Loucy (cell line): ENCODE measurements around the gene INVS.
"Not testable (repeated sequence)": the region's sequence is repeated elsewhere in the genome, so short reads cannot be mapped to it uniquely, and the experiment has no call there.

Experiments used
- H2AFZ ChIP-seq: fragments of 200-600 bp; sonication (generic); 2 replicates; pipeline ENCODE4 v1.6.0; 2016; ENCODE audit warnings: antibody characterized with exemption, mild to moderate bottlenecking, low read length, moderate library complexity
- H3F3A ChIP-seq: fragments of 200-600 bp; 2 replicates; pipeline ENCODE4 v1.6.0; 2016; ENCODE audit warnings: antibody characterized with exemption, low read depth, mild to moderate bottlenecking
- H3K27me3 ChIP-seq: fragments of 200-600 bp; sonication (generic); 2 replicates; pipeline ENCODE4 v1.6.1; 2014; ENCODE audit warnings: low read length, mild to moderate bottlenecking; ENCODE audit not compliant: insufficient read depth, poor library complexity, severe bottlenecking
- H3K36me3 ChIP-seq: fragments of 200-600 bp; sonication (generic); 2 replicates; pipeline ENCODE4 v1.6.1; 2016; ENCODE audit warnings: low read length; ENCODE audit not compliant: insufficient read depth
- H3K4me1 ChIP-seq: fragments of 200-600 bp; sonication (generic); 2 replicates; pipeline ENCODE4 v1.5.1; 2014; ENCODE audit warnings: low read length, mild to moderate bottlenecking; ENCODE audit not compliant: insufficient read depth, poor library complexity, severe bottlenecking
- H3K4me2 ChIP-seq: fragments of 200-600 bp; sonication (generic); 2 replicates; pipeline ENCODE4 v1.6.0; 2014; ENCODE audit warnings: antibody characterized with exemption, low read length, low read depth, mild to moderate bottlenecking; ENCODE audit not compliant: poor library complexity, severe bottlenecking
- H3K4me3 ChIP-seq: fragments of 200-600 bp; sonication (generic); 2 replicates; pipeline ENCODE4 v1.5.1; 2014; ENCODE audit warnings: low read length, mild to moderate bottlenecking, mixed read lengths; ENCODE audit not compliant: poor library complexity, severe bottlenecking
- H3K79me2 ChIP-seq: fragments of 200-600 bp; sonication (generic); 2 replicates; pipeline ENCODE4 v1.6.1; 2014; ENCODE audit warnings: low read length; ENCODE audit not compliant: insufficient read depth
- H3K9ac ChIP-seq: fragments of 200-600 bp; sonication (generic); 2 replicates; pipeline ENCODE4 v1.6.0; 2014; ENCODE audit warnings: mild to moderate bottlenecking, low read depth, low read length, moderate library complexity; ENCODE audit not compliant: poor library complexity, severe bottlenecking
- H3K9me2 ChIP-seq: fragments of 200-600 bp; sonication (generic); replicated peaks from 2 replicates; pipeline ENCODE4 v1.6.1; 2016; ENCODE audit warnings: low read depth, low read length, mixed read lengths
- H3K9me3 ChIP-seq: fragments of 200-600 bp; sonication (generic); 2 replicates; pipeline ENCODE4 v1.6.1; 2014; ENCODE audit warnings: mild to moderate bottlenecking, antibody characterized with exemption, low read length, low read depth; ENCODE audit not compliant: insufficient read depth
- H4K20me1 ChIP-seq: fragments of 200-600 bp; sonication (generic); 2 replicates; pipeline ENCODE4 v1.6.0; 2014; ENCODE audit warnings: antibody characterized with exemption, low read length, mild to moderate bottlenecking; ENCODE audit not compliant: insufficient read depth, poor library complexity, severe bottlenecking
- EZH2phosphoT487 ChIP-seq: fragments of 200-600 bp; IDR thresholded peaks from 2 replicates; pipeline ENCODE4 v1.6.1; 2018; ENCODE audit warnings: antibody characterized with exemption, mild to moderate bottlenecking, moderate library complexity, borderline replicate concordance
- TF ChIP-seq, protein P1 (sequence below): fragments of 200-600 bp; sonication (generic); conservative IDR thresholded peaks from 2 replicates; pipeline ENCODE4 v1.5.1; 2014; ENCODE audit warnings: mild to moderate bottlenecking, antibody characterized with exemption, low read length

The INVS gene

DNA sequence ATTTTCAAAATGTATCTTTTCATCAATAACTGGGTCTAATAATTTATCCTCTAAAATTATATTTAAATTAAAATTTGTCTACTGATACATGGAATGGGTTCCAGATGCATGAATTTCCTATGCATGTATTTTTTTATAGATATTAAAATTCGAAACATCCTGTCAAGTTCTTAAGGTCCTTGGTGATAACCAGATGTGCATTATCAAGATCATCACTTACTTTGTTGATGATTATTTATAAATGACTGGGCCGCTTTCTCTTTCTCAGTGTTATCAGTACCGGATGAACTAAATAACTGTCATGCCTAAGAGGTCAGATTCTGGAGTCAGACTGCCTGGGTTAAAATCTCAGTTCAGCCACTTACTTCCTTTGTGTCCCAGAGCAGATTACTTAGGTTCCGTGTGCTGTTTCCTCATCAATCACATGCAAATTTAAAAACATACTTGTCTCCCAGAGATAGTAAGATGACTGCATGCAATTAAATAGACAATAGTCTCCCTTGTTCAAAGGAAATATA lies 129.4 kb downstream of the INVS start:
- no peak overlapping the region for H3K9ac ChIP-seq
- H3F3A ChIP-seq, result no peaks in the 10 kb centered on the region
- H3K79me2 ChIP-seq, result no peaks in the 10 kb centered on the region
- no peaks in the 10 kb centered on the region for H3K9me2 ChIP-seq
- no peak overlapping the region for H3K4me2 ChIP-seq
- no peaks in the 10 kb centered on the region for H4K20me1 ChIP-seq
- TF ChIP-seq, protein P1, sequence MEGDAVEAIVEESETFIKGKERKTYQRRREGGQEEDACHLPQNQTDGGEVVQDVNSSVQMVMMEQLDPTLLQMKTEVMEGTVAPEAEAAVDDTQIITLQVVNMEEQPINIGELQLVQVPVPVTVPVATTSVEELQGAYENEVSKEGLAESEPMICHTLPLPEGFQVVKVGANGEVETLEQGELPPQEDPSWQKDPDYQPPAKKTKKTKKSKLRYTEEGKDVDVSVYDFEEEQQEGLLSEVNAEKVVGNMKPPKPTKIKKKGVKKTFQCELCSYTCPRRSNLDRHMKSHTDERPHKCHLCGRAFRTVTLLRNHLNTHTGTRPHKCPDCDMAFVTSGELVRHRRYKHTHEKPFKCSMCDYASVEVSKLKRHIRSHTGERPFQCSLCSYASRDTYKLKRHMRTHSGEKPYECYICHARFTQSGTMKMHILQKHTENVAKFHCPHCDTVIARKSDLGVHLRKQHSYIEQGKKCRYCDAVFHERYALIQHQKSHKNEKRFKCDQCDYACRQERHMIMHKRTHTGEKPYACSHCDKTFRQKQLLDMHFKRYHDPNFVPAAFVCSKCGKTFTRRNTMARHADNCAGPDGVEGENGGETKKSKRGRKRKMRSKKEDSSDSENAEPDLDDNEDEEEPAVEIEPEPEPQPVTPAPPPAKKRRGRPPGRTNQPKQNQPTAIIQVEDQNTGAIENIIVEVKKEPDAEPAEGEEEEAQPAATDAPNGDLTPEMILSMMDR, result no peak
- TF ChIP-seq EZH2phosphoT487, result no peak
- no peak overlapping the region for H3K4me3 ChIP-seq
- no peaks in the 10 kb centered on the region for H3K27me3 ChIP-seq
- peaks cover 14% of the 10 kb centered on the region for H3K36me3 ChIP-seq
- H3K4me1 ChIP-seq, result no peaks in the 10 kb centered on the region
- no peak overlapping the region for H2AFZ ChIP-seq
- H3K9me3 ChIP-seq, result no peaks in the 10 kb centered on the region

DNA sequence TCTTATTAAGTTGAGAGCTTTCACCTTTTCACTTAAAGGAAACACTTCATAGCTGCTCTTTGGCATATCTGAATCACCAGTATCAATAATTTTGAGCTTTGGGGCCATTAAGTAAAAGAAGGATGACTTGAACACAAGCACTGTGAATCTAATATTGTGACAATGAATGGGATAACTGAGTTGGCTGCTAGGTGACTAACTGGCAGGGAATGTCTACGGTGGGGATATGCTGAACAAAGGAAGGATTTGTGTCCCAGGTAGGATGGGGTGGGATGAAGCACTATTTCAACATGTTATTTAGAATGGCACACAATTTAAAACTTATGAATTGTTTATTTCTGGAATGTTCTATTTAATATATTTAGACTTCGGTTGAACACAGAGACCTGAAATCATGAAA lies 130.1 kb downstream of the INVS start:
- Histone ChIP-seq H3K4me3 (no peak overlapping the region), H3K79me2 (no peaks in the 10 kb centered on the region), H3K9me2 (no peaks in the 10 kb centered on the region), H3F3A (no peaks in the 10 kb centered on the region), H3K9me3 (no peaks in the 10 kb centered on the region), H3K9ac (no peak overlapping the region), H2AFZ (no peak overlapping the region), H3K36me3 (peaks cover 14% of the 10 kb centered on the region), H3K27me3 (no peaks in the 10 kb centered on the region), H3K4me2 (no peak overlapping the region), H4K20me1 (no peaks in the 10 kb centered on the region), H3K4me1 (no peaks in the 10 kb centered on the region)
- TF ChIP-seq, protein P1, result no peak
- no peak for TF ChIP-seq EZH2phosphoT487

DNA sequence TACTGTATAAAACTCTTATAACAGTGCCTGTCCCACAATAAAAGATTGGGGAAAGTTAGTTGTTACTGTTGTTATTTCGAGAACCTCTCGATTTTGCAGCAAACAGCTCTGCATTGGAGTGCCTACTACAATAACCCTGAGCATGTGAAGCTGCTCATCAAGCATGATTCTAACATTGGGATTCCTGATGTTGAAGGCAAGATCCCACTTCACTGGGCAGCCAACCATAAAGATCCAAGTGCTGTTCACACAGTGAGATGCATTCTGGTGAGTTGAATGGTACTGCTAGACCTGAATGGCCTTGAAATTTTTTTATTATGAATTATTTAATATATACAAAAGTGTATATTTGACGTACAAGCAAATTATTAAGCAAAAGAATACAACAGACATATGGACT lies 130.5 kb downstream of the INVS start:
- no peaks in the 10 kb centered on the region for H3F3A ChIP-seq
- no peaks in the 10 kb centered on the region for H4K20me1 ChIP-seq
- no peaks in the 10 kb centered on the region for H3K9me3 ChIP-seq
- peaks cover 14% of the 10 kb centered on the region for H3K36me3 ChIP-seq
- no peak overlapping the region for H3K4me3 ChIP-seq
- no peaks in the 10 kb centered on the region for H3K79me2 ChIP-seq
- no peak overlapping the region for H3K9ac ChIP-seq
- no peaks in the 10 kb centered on the region for H3K4me1 ChIP-seq
- no peak overlapping the region for H3K4me2 ChIP-seq
- no peak overlapping the region for H2AFZ ChIP-seq
- H3K27me3 ChIP-seq, result no peaks in the 10 kb centered on the region
- no peaks in the 10 kb centered on the region for H3K9me2 ChIP-seq
- TF ChIP-seq, protein P1, result no peak
- TF ChIP-seq EZH2phosphoT487, result no peak

DNA sequence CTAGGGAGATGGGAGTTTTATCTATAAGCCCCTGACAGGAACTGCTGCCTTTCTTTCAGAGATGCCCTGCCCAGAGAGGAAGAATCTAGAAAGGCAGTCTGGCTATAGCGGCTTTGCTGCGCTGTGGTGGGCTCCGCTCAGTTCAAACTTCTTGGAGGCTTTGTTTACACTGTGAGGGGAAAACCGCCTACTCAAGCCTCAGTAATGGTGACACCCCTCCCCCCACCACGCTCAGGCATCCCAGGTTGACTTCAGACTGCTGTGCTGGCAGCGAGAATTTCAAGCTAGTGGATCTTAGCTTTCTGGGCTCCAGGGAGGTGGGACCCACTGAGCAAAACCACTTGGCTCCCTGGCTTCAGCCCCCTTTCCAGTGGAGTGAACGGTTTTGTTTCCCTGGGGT lies 137.9 kb downstream of the INVS start:
- H3K9me3 ChIP-seq, H3K4me3 ChIP-seq, H3K9me2 ChIP-seq, H2AFZ ChIP-seq, H3F3A ChIP-seq, H3K4me1 ChIP-seq, H3K27me3 ChIP-seq, H4K20me1 ChIP-seq, H3K79me2 ChIP-seq, H3K4me2 ChIP-seq, H3K9ac ChIP-seq: not testable (repeated sequence)
- H3K36me3 ChIP-seq, result peaks cover 18% of the 10 kb centered on the region; the same call in 1 of the 2 replicates
